ENCODE results near the gene ITGAD.
"Not testable (repeated sequence)": the region's sequence is repeated elsewhere in the genome, so short reads cannot be mapped to it uniquely, and the experiment has no call there.

ITGAD gene

GRCh38 chr16:31427441-31428278, 34.5 kb downstream of the ITGAD start:
- H3K4me3 Mint-ChIP-seq, result no peak overlapping the region
- no peaks in the 10 kb centered on the region for H3K36me3 Mint-ChIP-seq (ENCODE audit: low read depth)
- peaks cover 12% of the 10 kb centered on the region for H3K27me3 Mint-ChIP-seq
- no peaks in the 10 kb centered on the region for H3K9me3 Mint-ChIP-seq
- peaks cover 21% of the 10 kb centered on the region for H3K4me1 Mint-ChIP-seq
- ATAC-seq (no peak), DNase-seq (peak; percentile 62)
- H3K27ac Mint-ChIP-seq, result no peak overlapping the region

GRCh38 chr16:31428279-31428597, 35.1 kb downstream of the ITGAD start, which contains the start of gene COX6A2:
Gene COX6A2, minus strand, starts transcription at chr16:31428360. Its CDS starts 35 bp downstream, at chr16:31428325.
- H3K4me3 Mint-ChIP-seq, result no peak within 1 kb of the TSS
- no peak within 1 kb of the TSS for H3K27ac Mint-ChIP-seq

GRCh38 chr16:31428638-31429247, 35.6 kb downstream of the ITGAD start:
- DNase-seq, result no peak
- ATAC-seq, result no peak
- Mint-ChIP-seq H3K9me3 (no peaks in the 10 kb centered on the region), H3K4me1 (peaks cover 13% of the 10 kb centered on the region), H3K27me3 (peaks cover 9% of the 10 kb centered on the region), H3K27ac (no peak overlapping the region), H3K4me3 (no peak overlapping the region), H3K36me3 (ENCODE audit: low read depth) (no peaks in the 10 kb centered on the region)

More at GRCh38 chr16:31428279-31428597, 35.1 kb downstream of the ITGAD start, which contains the start of gene COX6A2:
- no peaks in the 10 kb centered on the region for H3K9me3 Mint-ChIP-seq
- no peak for DNase-seq
- peaks cover 16% of the 10 kb centered on the region for H3K4me1 Mint-ChIP-seq
- no peaks in the 10 kb centered on the region for H3K36me3 Mint-ChIP-seq (ENCODE audit: low read depth)
- peaks cover 9% of the 10 kb centered on the region for H3K27me3 Mint-ChIP-seq
- ATAC-seq, result no peak

GRCh38 chr16:31429314-31429713, 36.2 kb downstream of the ITGAD start:
- Mint-ChIP-seq H3K4me1 (peaks cover 13% of the 10 kb centered on the region), H3K27ac (no peak overlapping the region)

GRCh38 chr16:31429796-31430195, 36.7 kb downstream of the ITGAD start:
- no peaks in the 10 kb centered on the region for H3K9me3 Mint-ChIP-seq
- no peak overlapping the region for H3K27ac Mint-ChIP-seq
- H3K27me3 Mint-ChIP-seq, result peaks cover 7% of the 10 kb centered on the region
- no peak overlapping the region for H3K4me3 Mint-ChIP-seq
- ATAC-seq, result no peak
- H3K4me1 Mint-ChIP-seq, result peaks cover 13% of the 10 kb centered on the region
- no peak for DNase-seq
- no peaks in the 10 kb centered on the region for H3K36me3 Mint-ChIP-seq (ENCODE audit: low read depth)

More at GRCh38 chr16:31429314-31429713, 36.2 kb downstream of the ITGAD start:
- Mint-ChIP-seq H3K9me3 (no peaks in the 10 kb centered on the region), H3K4me3 (no peak overlapping the region), H3K27me3 (peaks cover 9% of the 10 kb centered on the region), H3K36me3 (ENCODE audit: low read depth) (no peaks in the 10 kb centered on the region)
- ATAC-seq, result no peak
- DNase-seq, result no peak

- H3K4me3 Mint-ChIP-seq, result no peak overlapping the region
- no peak overlapping the region for H3K27ac Mint-ChIP-seq
- ATAC-seq (peak; percentile 67), DNase-seq (no peak)
- H3K27me3 Mint-ChIP-seq, result peaks cover 1% of the 10 kb centered on the region
- H3K9me3 Mint-ChIP-seq, result no peaks in the 10 kb centered on the region
- H3K4me1 Mint-ChIP-seq, result peaks cover 13% of the 10 kb centered on the region
- H3K36me3 Mint-ChIP-seq (ENCODE audit: low read depth), result no peaks in the 10 kb centered on the region
These were observed 37.4 kb downstream of the ITGAD start for GRCh38 chr16:31430380-31431052.

- Mint-ChIP-seq H3K36me3 (ENCODE audit: low read depth) (no peaks in the 10 kb centered on the region), H3K4me3 (no peak overlapping the region), H3K9me3 (no peaks in the 10 kb centered on the region), H3K27ac (no peak overlapping the region), H3K27me3 (no peaks in the 10 kb centered on the region), H3K4me1 (peaks cover 17% of the 10 kb centered on the region)
- DNase-seq (no peak), ATAC-seq (no peak)
These were observed 42.4 kb downstream of the ITGAD start for GRCh38 chr16:31435341-31436220.

- no peaks in the 10 kb centered on the region for H3K36me3 Mint-ChIP-seq (ENCODE audit: low read depth)
- H3K9me3 Mint-ChIP-seq, result no peaks in the 10 kb centered on the region
- H3K27me3 Mint-ChIP-seq, result peaks cover 2% of the 10 kb centered on the region
- DNase-seq (no peak), ATAC-seq (no peak)
- H3K4me3 Mint-ChIP-seq, result no peak overlapping the region
- H3K27ac Mint-ChIP-seq, result no peak overlapping the region
- peaks cover 13% of the 10 kb centered on the region for H3K4me1 Mint-ChIP-seq
These were observed 43.3 kb downstream of the ITGAD start for GRCh38 chr16:31436221-31437045.

- DNase-seq (no peak), ATAC-seq (no peak)
- Mint-ChIP-seq H3K27me3 (peaks cover 3% of the 10 kb centered on the region), H3K36me3 (ENCODE audit: low read depth) (no peaks in the 10 kb centered on the region), H3K4me1 (peaks cover 20% of the 10 kb centered on the region), H3K4me3 (no peak overlapping the region), H3K9me3 (no peaks in the 10 kb centered on the region), H3K27ac (no peak overlapping the region)
These were observed 45.3 kb downstream of the ITGAD start for GRCh38 chr16:31438414-31438813.

GRCh38 chr16:31439023-31439422, 45.9 kb downstream of the ITGAD start:
- DNase-seq; H3K36me3 Mint-ChIP-seq (ENCODE audit: low read depth); H3K9me3 Mint-ChIP-seq; H3K27ac Mint-ChIP-seq; H3K27me3 Mint-ChIP-seq; H3K4me3 Mint-ChIP-seq: not testable (repeated sequence)
- H3K4me1 Mint-ChIP-seq, result peaks cover 20% of the 10 kb centered on the region
- ATAC-seq, result peak; percentile 35

- H3K36me3 Mint-ChIP-seq (ENCODE audit: low read depth), result no peaks in the 10 kb centered on the region
- H3K4me1 Mint-ChIP-seq, result peaks cover 20% of the 10 kb centered on the region
- no peak for DNase-seq
- H3K27me3 Mint-ChIP-seq, result peaks cover 3% of the 10 kb centered on the region
- H3K27ac Mint-ChIP-seq, result no peak overlapping the region
- H3K4me3 Mint-ChIP-seq, result no peak overlapping the region
- H3K9me3 Mint-ChIP-seq, result no peaks in the 10 kb centered on the region
- ATAC-seq, result peak; percentile 41
These were observed 46.4 kb downstream of the ITGAD start for GRCh38 chr16:31439519-31439918.

- Mint-ChIP-seq H3K4me1 (peaks cover 20% of the 10 kb centered on the region), H3K9me3 (no peaks in the 10 kb centered on the region), H3K27me3 (peaks cover 3% of the 10 kb centered on the region), H3K27ac (no peak overlapping the region), H3K36me3 (ENCODE audit: low read depth) (no peaks in the 10 kb centered on the region), H3K4me3 (no peak overlapping the region)
- DNase-seq, result no peak
- no peak for ATAC-seq
These were observed 47.5 kb downstream of the ITGAD start for GRCh38 chr16:31440516-31441184.

- peaks cover 24% of the 10 kb centered on the region for H3K4me1 Mint-ChIP-seq
- no peaks in the 10 kb centered on the region for H3K36me3 Mint-ChIP-seq (ENCODE audit: low read depth)
- ATAC-seq (no peak), DNase-seq (no peak)
- H3K9me3 Mint-ChIP-seq, result no peaks in the 10 kb centered on the region
- H3K27ac Mint-ChIP-seq, result peak overlapping the region; percentile 67
- peak overlapping the region; percentile 73 for H3K4me3 Mint-ChIP-seq
- peaks cover 3% of the 10 kb centered on the region for H3K27me3 Mint-ChIP-seq
These were observed 48.8 kb downstream of the ITGAD start for GRCh38 chr16:31441956-31442355.
